ENCODE results near the gene RSF1.
"Not testable (repeated sequence)": the region's sequence is repeated elsewhere in the genome, so short reads cannot be mapped to it uniquely, and the experiment has no call there.

Gene RSF1

DNA sequence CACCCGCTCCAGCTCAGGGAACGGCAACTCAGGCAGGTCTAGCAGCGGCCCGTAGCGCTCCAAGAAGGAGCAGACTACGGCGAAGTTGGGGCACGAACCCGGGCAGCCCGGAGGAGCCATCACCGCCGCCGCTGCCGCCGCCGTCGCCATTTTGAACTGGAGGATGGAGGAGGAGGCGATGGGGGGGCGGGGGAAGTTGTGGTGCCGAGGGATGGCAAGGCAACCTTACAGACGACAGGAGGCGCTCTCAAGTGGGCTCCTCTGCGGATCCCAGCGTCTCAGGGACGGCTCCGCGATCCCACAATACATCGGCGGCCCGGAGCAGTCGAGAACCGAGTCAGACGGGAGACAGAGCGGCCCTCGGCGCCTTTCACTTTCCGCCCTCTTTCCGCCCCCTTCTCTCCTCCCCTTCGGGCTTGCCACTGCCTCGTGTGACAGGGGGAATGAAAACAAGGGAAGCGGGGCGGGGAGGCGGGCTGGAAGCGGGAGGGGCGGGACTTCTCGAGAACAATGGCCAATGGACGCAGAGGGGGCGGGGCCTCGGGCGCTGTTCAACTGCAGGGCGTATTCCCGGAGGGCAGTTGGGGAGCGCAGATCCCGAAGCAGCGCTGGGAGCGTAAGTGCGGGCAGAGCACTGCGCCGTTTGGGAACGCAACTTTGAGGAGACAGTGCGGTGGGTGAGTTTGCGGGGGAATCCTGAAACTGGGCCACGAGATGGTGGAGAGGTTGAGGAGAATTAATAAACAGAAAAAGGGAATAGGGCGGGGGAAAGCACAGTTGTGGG, at the start of gene RSF1, which contains the start of gene AAMDC:
TSS of gene RSF1 (minus strand) at position 158 of the 784 bp plus-strand sequence. CDS start at position 150, 8 bp downstream.
TSS of gene AAMDC (plus strand) at position 580 of the 784 bp plus-strand sequence. CDS start 21,353 bp downstream, outside the sequence.
- DNase-seq = peak; percentile 93 to 100 (median 96)

GRCh38 chr11:77868744-77869143, 48.2 kb upstream of the RSF1 start:
- no peak for DNase-seq

DNA sequence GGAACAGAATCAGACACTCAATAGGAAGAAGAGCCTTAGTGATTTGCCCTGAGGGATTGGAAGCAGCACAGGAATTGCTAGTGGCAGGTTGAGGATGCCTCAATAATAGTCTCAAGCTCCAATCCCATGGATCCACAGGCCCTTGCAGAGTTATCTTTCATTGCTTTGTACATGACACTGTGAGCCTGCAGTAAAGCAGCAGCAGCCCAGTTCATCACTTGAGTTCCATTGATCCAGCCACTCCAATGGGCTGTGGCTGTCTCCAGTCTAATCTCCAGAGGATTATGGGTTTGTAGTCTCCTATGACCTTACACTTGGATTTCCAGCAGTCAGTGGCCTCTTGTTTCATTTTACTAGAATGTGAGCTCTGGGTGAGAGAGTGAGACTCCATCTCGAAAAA, 45.8 kb upstream of the RSF1 start:
- no peak for DNase-seq

DNA sequence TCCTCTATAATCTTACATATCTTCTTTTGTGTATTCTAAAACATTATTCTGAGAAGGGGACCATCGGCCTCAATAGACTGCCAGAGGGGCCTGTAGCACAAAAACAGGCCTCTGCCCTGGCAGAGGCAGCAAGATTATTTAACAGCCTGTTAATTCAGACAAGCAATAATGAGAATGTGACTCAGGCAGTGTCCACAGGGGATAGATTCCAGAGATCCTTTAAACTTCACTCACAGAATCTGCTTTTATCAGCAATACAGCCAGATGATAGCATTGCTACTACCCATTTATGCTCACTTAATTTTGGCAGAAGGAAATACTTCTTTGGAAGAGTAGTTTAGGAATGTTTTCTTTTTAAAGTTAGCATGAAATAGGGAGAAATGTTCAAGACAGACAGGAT, 45.3 kb upstream of the RSF1 start:
- DNase-seq = no peak

DNA sequence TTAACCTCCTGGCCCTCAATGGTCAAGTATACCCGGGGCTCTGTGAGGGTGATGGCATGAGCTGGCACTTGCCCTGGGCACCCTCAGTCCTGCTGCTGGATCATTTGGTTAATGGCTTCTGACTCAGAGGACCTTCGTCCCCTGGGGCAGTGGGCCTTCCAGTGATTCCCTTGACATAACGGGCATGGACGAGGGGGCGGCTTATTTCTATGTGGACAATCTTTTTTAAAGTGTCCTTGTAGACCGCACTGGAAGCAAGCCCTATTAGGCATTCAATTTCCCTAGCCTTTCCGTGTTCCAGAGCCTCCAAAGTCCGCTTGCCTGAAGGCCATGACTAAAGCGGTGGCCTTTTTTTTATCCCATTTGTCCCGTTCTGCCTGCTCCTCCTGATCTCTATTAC, 40.9 kb upstream of the RSF1 start:
- not testable (repeated sequence) for DNase-seq

DNA sequence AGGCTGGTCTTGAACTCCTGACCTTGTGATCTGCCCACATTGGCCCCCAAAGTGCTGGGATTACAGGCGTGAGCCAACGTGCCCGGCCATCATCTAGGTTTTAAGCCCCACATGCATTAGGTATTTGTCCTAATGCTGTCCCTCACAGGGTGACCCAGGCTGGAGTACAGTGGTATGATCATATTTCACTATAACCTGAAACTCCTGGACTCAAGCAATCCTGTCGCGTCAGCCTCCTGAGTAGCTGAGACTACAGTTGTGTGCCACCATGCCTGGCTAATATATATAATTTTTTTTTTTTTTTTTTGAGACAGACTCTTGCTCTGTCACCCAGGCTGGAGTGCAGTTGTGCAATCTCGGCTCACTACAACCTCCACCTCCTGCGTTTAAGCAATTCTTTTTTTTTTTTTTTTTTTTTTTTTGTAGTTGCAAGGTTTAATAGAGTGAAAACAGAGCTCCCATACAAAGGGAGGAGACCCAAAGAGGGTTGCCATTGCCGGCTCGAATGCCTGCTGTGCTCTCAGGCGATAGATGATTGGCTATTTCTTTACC, 37.5 kb upstream of the RSF1 start:
- not testable (repeated sequence) for DNase-seq

GRCh38 chr11:77854838-77855237, 34.3 kb upstream of the RSF1 start:
- no peak for DNase-seq

GRCh38 chr11:77851503-77851902, 31.0 kb upstream of the RSF1 start:
- no peak for DNase-seq

DNA sequence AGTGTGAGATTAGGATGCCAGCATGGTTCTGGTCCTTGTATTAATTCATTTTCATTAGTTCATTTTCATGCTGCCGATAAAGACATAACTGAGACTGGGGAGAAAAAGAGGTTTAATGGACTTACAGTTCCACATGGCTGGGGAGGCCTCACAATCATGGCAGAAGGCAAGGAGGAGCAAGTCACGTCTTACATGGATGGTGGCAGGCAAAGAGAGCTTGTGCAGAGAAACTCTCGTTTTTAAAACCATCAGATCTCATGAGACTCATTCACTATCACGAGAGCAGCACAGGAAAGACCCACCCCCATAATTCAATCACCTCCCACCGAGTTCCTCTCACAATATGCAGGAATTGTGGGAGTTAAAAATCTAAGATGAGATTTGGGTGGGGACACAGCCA, 23.2 kb upstream of the RSF1 start:
- not testable (repeated sequence) for DNase-seq

- no peak for DNase-seq
Measured at GRCh38 chr11:77842441-77843121, 22.1 kb upstream of the RSF1 start.

DNA sequence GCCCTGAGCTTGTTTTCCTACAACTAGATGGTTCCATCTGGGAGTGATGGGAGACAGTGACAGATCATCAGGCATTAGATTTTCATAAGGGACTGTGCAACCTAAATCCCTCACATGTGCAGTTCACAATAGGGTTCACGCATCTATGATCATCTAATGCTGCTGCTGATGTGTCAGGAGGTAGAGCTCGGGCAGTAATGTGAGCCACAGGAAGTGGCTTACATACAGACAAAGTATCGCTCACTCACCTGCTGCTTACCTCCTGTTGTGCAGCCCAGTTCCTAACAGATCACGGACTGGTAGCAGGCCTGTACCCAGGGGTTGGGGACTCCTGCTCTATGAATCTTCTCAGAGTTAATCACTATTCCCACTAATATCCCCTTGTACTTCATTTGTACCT, 12.8 kb upstream of the RSF1 start:
- DNase-seq = no peak

DNA sequence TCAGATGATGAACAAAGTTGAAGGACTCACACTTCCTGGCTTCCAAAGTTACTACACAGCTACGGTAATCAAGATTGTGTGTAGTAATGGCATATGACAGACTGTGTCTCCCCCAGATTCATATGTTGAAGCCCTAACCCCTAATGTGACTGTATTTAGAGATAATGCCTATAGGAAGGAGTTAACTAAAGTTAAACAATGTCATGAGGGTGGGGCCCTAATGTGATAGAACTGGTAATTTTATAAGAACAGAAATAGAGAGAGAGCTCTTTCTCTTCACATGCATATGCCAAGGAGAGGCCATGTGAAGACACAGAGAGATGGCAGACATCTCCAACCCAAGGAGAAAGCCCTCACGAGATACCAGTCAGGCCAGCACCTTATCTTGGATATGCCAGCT, 8.4 kb upstream of the RSF1 start:
- no peak for DNase-seq

- no peak for DNase-seq
Measured at GRCh38 chr11:77823775-77824174, 3.3 kb upstream of the RSF1 start.

DNA sequence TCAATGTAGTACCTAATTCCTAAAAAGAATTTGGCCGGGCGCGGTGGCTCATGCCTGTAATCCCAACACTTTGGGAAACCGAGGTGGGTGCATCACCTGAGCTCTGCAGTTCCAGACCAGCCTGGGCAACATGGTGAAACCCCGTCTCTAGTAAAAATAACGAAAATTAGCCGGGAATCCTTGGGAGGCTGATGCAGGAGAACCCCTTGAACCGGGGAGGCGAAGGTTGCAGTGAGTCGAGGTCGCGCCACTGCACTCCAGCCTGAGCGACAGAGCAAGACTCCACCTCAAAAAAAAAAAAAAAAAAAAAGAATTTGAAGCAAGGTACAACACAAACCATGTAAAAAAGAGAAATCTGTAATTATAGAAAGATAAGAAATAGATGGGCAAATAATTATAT, 1.6 kb upstream of the RSF1 start:
- DNase-seq = not testable (repeated sequence)

DNA sequence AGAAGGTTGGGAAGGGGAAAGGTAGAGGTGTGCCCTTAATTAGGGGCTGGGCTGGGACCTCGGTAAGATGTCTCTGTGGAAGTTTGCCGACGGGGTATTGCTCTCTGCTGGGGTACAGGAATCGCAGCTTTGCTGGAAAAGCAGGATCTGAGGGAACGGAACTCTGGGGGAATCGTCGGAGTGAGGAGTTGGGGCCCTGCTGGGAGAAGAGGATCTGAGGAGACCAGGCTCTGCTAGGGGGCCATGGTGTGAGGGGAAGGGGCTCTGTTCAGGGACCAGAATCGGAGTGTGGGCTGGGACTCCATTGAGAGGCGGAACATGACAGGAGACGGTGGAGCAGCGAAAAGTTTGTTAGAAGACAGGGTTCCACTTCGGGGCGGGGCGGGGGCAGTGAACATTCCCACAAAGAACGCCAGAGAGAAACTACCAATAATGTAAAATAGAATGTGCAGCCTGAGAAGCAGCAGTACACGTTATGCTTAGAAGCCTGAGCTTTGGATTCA, 878 bp upstream of the RSF1 start:
- peak in 6 of 14 donors; percentile 22 to 62 (median 43) for DNase-seq

DNA sequence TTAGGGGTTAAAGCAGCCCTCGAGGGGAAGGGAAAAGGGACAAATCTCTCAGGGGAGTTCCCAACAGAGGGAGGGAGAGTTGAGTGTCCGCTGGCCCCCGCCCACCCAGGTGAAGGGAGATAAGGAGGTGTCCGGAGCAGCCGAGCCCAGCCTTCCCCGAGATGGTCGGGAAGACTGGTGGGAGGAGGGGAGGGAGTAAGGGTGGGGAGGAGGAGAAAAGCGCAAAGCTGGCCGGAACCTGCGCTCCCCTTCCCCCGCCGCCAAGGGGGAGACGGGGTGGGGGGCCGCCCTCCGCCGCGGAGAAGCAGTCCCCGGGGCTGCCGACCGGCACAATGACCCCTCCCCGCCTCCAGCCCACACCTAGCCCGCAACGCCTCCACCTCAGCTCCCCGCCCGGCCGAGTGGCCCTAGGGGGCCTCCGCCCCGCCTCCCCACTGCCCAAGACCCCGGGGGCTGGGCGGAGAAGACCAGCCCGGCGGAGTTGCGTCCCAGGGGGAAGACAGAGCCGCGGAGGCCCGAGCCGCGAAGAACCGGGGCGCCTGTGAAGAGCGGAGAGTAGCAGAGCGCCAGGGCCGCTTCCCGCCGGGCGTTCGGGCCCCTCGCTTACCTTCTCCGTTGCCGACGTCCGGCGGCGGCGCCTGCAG, 479 bp downstream of the RSF1 start:
- DNase-seq = peak in 11 of 14 donors; percentile 21 to 74 (median 58)

- DNase-seq = peak; percentile 16 to 88 (median 81)
Measured at GRCh38 chr11:77819411-77819920, 1.1 kb downstream of the RSF1 start.

GRCh38 chr11:77815459-77815858, 5.1 kb downstream of the RSF1 start:
- no peak for DNase-seq

- no peak for DNase-seq
Measured at GRCh38 chr11:77814848-77815247, 5.7 kb downstream of the RSF1 start.

DNA sequence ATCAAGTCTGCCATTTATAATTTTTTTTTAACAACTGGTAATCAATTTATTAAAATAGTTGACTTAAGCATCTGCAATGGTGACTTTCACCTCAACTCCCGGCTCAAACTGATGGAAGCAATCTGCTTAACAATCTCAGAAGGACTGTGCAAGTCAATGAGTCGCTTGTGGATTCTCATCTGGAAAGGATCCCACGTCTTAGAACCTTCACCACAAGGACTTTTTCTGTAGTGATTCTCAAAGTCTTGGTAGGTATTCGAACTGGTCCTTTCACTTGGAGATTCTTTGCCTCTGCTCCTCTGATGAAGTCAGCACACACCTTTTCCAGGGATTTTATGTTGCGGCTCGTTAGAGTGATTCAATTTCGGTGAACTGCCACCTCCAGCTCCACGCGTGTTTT, 7.3 kb downstream of the RSF1 start:
- no peak for DNase-seq

GRCh38 chr11:77806993-77807392, 13.5 kb downstream of the RSF1 start:
- no peak for DNase-seq

DNA sequence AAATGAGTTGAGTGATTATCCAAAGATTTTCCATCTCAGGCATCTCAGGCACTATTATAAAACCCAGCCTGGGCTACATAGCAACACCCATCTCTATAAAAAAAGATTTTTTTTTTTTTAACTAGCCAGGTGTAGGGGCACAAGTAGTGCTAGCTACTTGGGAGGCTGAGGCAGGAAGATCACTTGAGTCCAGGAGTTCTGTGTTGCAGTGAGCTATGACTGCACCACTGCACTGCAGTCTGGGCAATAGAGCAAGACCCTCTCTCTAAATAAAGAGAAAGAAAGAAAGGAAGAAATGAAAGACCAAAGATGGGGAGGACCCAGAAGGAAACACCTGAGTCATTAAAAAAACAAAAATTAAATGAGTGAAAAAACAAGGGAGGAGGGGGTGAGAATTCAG, 14.1 kb downstream of the RSF1 start:
- DNase-seq = no peak

- DNase-seq = no peak
Measured at GRCh38 chr11:77801477-77801876, 19.0 kb downstream of the RSF1 start.

Measured in C1 segment of cervical spinal cord (tissue), 14 donors.